WTC11 (cell line): Measurements from ENCODE around the gene SOCS4.

Source experiments
- CTCF ChIP-seq: fragments of 200-600 bp; IDR thresholded peaks from 2 replicates; pipeline ENCODE4 v1.8.0; 2022; ENCODE audit warnings: antibody characterized with exemption
- ETV6 ChIP-seq: sonication (generic); formaldehyde crosslinking; IDR thresholded peaks from 2 replicates; pipeline ENCODE4 v1.8.1; 2022; ENCODE audit warnings: mild to moderate bottlenecking, missing genetic modification reagents
- TF ChIP-seq, protein P1 (sequence below): sonication (generic); formaldehyde crosslinking; IDR thresholded peaks from 2 replicates; pipeline ENCODE4 v1.8.1; 2023; ENCODE audit warnings: mild to moderate bottlenecking, missing genetic modification reagents, moderate library complexity

- TF ChIP-seq CTCF (no peak), ETV6 (no peak)
- TF ChIP-seq, protein P1, sequence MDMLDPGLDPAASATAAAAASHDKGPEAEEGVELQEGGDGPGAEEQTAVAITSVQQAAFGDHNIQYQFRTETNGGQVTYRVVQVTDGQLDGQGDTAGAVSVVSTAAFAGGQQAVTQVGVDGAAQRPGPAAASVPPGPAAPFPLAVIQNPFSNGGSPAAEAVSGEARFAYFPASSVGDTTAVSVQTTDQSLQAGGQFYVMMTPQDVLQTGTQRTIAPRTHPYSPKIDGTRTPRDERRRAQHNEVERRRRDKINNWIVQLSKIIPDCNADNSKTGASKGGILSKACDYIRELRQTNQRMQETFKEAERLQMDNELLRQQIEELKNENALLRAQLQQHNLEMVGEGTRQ (CRISPR knock-in tag): no peak
Observed at GRCh38 chr14:55071870-55072640, 45.0 kb downstream of the SOCS4 start.
